Lower lobe of right lung (tissue), 2 donors: Measurements from ENCODE around the gene NCOR2. TPM values are rescaled to one million over a fixed set of nuclear protein-coding genes. Genes with fewer than 3 reads are reported as not detected.
A peak's percentile ranks its signal among the peaks of the same experiment; 100 is the strongest.

Experiments
- ATAC-seq, 2 donors: fragments of 200-7000 bp; cut with Tn5 transposase; one replicate each; pipeline ENCODE4 v1.9.1; 2020 to 2022; ENCODE audit warnings: mild to moderate bottlenecking in 2 of 2, moderate library complexity in 2 of 2
- DNase-seq: peaks from one replicate; pipeline ENCODE4 v3.0.0-alpha.2; 2020
- H3K27ac ChIP-seq: fragments of 200-600 bp; one replicate; pipeline ENCODE4 v1.8.0; 2022
- H3K27me3 ChIP-seq: fragments of 200-600 bp; one replicate; pipeline ENCODE4 v1.8.0; 2022; ENCODE audit warnings: low read depth
- H3K36me3 ChIP-seq: fragments of 200-600 bp; one replicate; pipeline ENCODE4 v1.8.0; 2022; ENCODE audit warnings: mild to moderate bottlenecking
- H3K4me1 ChIP-seq: fragments of 200-600 bp; one replicate; pipeline ENCODE4 v1.8.0; 2022
- H3K4me3 ChIP-seq: fragments of 200-600 bp; one replicate; pipeline ENCODE4 v1.8.0; 2022; ENCODE audit warnings: mild to moderate bottlenecking
- H3K9me3 ChIP-seq: fragments of 200-600 bp; one replicate; pipeline ENCODE4 v1.8.0; 2022
- intact Hi-C: fragments of 100-400 bp; cut with DNase I; formaldehyde crosslinking; loops from one replicate; pipeline ENCODE4 v1.11.0; 2022
- total RNA-seq: library from RNA; stranded (reverse); fragmentation: NEBNext Ultra II Directional; extraction: Animal tissue kit (Norgen Biotek cat#: 25700); gene quantifications from one replicate; pipeline ENCODE4 v1.2.1, GENCODE V29; 2021
- TF ChIP-seq, protein P1 (sequence below): fragments of 200-600 bp; IDR thresholded peaks from one replicate; pipeline ENCODE4 v1.8.0; 2022; ENCODE audit warnings: antibody characterized with exemption, mild to moderate bottlenecking
- donor health status: DM: no; HTN: yes; CAD: no; lungs with severe emphysema.

NCOR2 gene
- total RNA-seq, 1 donor from 2014 or later: 318 TPM

DNA sequence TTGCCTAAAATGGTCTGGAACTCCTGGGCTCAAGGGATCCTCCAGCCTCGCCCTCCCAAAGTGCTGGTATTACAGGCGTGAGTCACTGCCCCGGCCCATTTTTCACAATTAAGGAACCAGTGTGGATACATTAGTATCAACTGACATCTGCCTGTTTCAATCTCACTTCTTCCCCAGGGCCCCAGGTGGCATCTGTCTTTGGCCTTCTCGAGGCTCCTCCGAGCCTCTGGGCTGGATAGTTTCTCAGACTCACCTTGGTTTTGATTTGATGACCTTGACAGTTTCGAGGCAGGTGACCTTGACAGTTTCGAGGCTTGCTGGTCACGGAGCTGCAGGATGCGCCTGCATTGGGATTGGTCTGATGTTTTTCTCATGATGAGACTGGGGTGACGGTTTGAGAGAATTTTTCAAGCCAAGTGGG lies 41.0 kb upstream of the NCOR2 start:
- Histone ChIP-seq H3K27me3 (no peaks in the 10 kb centered on the region), H3K9me3 (no peaks in the 10 kb centered on the region), H3K36me3 (no peaks in the 10 kb centered on the region), H3K4me1 (peaks cover 27% of the 10 kb centered on the region), H3K4me3 (no peak overlapping the region), H3K27ac (peak overlapping the region; percentile 65)
- intact Hi-C loops: no loop called here
- TF ChIP-seq, protein P1, sequence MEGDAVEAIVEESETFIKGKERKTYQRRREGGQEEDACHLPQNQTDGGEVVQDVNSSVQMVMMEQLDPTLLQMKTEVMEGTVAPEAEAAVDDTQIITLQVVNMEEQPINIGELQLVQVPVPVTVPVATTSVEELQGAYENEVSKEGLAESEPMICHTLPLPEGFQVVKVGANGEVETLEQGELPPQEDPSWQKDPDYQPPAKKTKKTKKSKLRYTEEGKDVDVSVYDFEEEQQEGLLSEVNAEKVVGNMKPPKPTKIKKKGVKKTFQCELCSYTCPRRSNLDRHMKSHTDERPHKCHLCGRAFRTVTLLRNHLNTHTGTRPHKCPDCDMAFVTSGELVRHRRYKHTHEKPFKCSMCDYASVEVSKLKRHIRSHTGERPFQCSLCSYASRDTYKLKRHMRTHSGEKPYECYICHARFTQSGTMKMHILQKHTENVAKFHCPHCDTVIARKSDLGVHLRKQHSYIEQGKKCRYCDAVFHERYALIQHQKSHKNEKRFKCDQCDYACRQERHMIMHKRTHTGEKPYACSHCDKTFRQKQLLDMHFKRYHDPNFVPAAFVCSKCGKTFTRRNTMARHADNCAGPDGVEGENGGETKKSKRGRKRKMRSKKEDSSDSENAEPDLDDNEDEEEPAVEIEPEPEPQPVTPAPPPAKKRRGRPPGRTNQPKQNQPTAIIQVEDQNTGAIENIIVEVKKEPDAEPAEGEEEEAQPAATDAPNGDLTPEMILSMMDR: no peak
- no peak for DNase-seq
- ATAC-seq: peak in 1 of 2 donors; percentile 22

DNA sequence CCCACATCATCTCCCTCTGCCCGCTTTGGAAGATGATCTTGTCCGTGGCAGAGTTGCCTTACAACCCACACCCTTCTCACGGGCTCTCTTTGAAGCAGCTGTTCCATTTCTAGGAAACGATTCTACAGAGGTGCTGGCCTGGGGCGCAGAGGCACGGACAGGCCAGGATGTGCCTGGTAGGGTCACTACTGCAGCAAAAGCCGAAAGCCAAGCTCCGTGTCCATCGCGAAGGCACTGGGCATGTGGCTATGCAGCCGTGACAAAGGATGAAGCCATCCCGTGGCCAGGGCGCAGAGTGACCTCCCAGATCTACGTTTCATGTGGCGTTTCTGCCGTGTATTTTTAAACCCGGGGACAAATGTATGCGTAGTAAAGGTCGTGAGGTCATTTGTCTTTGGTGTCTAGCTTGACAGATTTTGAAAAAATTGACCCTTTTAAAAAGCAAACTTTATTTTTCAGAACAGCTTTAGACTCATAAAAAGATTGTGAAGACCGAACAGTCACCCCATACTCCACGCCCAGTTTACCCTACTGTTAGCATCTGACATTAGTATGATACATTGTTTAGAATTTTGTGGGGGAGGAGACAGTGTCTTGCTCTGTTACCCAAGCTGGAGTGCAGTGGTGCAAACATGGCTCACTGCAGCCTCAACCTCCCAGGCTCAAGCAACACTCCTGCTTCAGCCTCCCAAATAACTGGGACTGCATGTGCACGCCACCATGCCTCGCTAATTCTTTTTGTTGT lies 40.4 kb upstream of the NCOR2 start:
- TF ChIP-seq, protein P1: no peak
- ATAC-seq (no peak), DNase-seq (no peak)
- intact Hi-C loops: no loop called here
- Histone ChIP-seq H3K27ac (peak overlapping the region; percentile 65), H3K4me3 (no peak overlapping the region), H3K36me3 (no peaks in the 10 kb centered on the region), H3K9me3 (no peaks in the 10 kb centered on the region), H3K4me1 (peaks cover 27% of the 10 kb centered on the region), H3K27me3 (no peaks in the 10 kb centered on the region)

DNA sequence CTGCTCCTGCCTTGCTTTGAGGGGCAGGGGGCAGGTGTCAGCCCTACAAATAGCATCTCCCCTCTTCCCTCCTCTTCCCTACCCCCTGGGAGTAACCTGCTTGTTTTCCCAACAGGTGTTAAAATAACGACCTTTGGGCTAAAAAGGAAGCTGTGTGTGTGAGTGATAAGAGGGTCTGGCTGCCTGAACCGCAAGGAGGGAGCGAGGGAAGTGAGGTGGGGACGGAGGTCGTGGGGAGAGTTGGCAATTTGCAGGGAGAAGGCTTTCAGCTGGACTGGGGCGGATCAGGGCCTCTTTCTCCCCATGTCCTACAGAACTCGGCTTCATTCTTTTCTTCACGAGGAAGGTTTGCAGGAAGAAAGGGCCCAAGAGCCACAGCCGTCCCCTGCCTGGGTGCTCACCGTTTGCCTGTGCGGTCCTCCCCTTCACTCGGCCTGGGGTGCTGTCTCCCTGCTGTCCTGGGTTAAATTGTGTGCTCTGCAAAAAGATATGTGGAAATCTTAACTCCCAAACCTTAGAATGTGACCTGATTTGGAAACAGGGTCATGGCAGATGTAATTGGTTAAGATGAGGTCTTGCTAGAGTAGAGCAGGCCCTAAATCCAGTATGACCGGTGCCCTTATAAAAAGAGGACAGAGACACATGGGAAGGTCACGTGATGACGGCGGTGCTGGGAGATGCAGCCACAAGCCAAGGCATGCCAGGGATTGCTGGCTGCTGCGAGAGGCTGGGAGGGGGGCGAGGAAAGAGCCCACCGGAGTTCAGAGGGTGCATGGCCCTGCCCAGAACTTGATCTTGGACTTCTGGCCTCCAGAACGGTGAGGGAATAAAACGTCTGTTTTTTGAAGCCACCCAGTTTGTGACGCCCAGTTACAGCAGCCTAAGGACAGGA lies 38.7 kb upstream of the NCOR2 start:
- intact Hi-C loops: no loop called here
- no peaks in the 10 kb centered on the region for H3K9me3 ChIP-seq
- H3K4me1 ChIP-seq: peaks cover 27% of the 10 kb centered on the region
- TF ChIP-seq, protein P1: no peak
- H3K36me3 ChIP-seq: no peaks in the 10 kb centered on the region
- no peak for DNase-seq
- no peak overlapping the region for H3K4me3 ChIP-seq
- no peak for ATAC-seq
- H3K27ac ChIP-seq: no peak overlapping the region
- H3K27me3 ChIP-seq: no peaks in the 10 kb centered on the region

DNA sequence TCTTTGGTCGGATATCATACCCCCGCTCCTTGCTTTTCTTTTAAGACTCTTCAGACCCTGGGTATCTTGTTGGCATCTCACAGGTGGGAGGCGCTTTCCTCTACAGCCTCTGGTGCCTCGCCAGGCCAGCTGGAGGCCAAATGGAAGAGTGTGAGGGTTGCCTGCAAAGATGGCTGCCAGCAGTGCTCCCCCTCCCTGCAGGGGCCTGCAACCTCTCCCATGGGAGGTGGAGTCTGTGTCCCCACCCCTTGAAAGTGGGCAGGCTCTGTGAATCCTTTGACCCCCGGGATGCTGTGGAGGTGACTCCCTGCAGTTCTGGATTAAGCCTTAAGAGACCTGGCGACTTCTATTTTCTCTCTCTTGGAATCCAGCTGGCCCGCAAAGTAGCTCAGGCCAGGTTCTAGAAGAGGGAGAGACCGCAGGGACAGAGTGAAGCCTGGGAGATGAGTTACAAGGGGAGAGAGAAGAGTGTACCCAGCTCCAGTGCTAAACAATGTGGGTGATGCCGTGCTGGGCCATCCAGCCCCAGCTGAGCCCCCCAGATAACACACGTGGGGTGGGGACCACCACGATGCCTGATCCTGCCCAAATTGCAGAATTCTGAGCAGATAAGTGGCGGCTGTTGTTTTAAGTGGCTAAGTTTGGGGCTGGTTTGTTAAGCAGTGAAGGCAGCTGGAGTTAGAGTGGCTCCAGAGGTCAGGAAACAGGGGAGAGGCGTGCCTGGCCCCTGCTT lies 37.9 kb upstream of the NCOR2 start:
- TF ChIP-seq, protein P1: no peak
- H3K4me3 ChIP-seq: no peak overlapping the region
- no peaks in the 10 kb centered on the region for H3K36me3 ChIP-seq
- H3K9me3 ChIP-seq: no peaks in the 10 kb centered on the region
- intact Hi-C loops: no loop called here
- H3K27ac ChIP-seq: no peak overlapping the region
- DNase-seq (no peak), ATAC-seq (no peak)
- peaks cover 26% of the 10 kb centered on the region for H3K4me1 ChIP-seq
- H3K27me3 ChIP-seq: no peaks in the 10 kb centered on the region

DNA sequence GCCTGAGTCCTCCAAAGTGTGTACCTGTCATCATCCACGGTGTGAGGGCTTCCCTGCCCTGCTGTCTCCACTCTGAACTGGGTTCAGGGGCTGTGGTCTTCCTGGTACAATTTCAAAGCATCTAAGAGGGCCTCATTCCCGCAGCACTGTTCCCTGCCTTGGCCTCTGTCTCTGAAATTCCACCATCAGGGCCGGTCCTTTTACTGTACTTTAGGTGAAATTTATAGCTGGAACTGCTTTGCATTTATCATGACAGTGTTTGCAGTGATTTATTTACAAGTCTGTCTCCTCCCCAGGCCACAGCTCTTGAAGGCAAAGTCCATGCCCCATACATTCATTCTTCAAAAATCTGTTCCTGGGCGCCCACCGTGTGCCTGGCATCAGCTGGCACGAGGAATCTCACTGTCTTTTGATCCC lies 36.9 kb upstream of the NCOR2 start:
- intact Hi-C loops: no loop called here
- no peak for DNase-seq

More for the DNA sequence above, 36.9 kb upstream of the NCOR2 start:
- peaks cover 16% of the 10 kb centered on the region for H3K4me1 ChIP-seq
- no peaks in the 10 kb centered on the region for H3K27me3 ChIP-seq
- TF ChIP-seq, protein P1: no peak
- H3K27ac ChIP-seq: no peak overlapping the region
- H3K9me3 ChIP-seq: no peaks in the 10 kb centered on the region
- no peak for ATAC-seq
- no peak overlapping the region for H3K4me3 ChIP-seq
- H3K36me3 ChIP-seq: no peaks in the 10 kb centered on the region
